GM04503 (cell line): ENCODE data around the gene GCHFR.

Source experiments
- DNase-seq: peaks from one replicate; pipeline ENCODE4 v3.0.0-alpha.2; 2012; ENCODE audit warnings: low read depth

GCHFR gene

DNA sequence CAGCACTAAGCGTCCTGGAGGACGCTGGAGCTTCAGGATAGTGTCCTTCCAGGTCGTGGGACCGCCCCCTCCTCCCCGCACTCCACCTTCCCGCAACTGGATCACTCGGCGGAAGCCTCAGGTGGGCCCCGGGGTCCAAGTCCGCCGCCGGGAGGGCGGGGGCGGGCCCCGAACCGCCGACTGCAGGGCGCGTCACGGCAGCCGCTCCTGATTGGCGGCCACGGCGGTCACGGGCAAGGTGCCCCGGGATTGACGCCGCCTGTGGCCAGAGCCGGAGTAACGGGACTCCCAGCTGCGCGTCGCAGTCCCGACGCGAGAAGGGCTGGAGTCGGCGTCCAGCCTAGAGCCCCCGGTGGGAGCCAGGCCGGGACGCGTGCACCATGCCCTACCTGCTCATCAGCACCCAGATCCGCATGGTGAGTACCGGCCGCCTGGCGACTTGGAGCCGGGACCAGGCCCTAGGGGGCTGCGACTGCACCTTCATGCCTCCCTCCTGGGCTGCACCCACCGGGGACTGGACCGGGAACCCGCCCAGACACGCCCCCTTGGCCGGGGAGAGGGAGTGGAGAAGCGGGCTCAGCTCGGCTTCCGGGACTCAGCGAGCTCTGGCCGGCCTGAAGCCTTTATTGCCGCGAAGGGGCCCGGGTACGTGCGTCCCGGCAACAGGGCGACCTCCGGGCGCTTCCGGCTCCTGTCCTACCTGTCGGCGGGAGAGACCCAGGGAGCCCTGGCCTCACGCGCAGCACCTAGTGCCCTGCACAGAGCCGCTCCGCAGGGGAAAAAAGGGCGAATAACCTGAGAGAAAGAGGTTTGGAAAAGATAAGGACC, at the start of gene GCHFR:
GCHFR (plus strand) TSS at position 268 of the 828 bp plus-strand sequence; CDS start at position 381, 113 bp downstream.
- DNase-seq = no peak

GRCh38 chr15:40714144-40714543, 49.7 kb upstream of the GCHFR start:
- no peak for DNase-seq

DNA sequence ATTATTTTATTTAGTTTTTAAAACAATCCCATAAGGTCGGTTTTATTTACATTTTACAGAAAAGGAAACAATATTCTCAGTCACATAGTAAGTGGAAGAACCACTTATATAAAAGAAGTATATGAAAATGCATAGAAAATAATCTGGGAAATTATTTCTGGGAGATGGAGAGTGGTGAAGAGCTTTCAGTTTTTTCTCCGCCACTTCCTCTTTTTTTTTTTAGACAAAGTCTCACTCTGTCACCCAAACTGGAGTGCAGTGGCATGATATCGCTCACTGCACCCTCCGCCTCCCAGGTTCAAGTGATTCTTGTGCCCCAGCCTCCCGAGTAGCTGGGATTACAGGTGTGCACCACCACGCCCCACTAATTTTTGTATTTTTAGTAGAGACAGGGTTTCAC, 47.7 kb upstream of the GCHFR start:
- no peak for DNase-seq

- DNase-seq = no peak
Measured at GRCh38 chr15:40721701-40722100, 42.2 kb upstream of the GCHFR start.

- DNase-seq = no peak
Measured at GRCh38 chr15:40722354-40722753, 41.5 kb upstream of the GCHFR start.

DNA sequence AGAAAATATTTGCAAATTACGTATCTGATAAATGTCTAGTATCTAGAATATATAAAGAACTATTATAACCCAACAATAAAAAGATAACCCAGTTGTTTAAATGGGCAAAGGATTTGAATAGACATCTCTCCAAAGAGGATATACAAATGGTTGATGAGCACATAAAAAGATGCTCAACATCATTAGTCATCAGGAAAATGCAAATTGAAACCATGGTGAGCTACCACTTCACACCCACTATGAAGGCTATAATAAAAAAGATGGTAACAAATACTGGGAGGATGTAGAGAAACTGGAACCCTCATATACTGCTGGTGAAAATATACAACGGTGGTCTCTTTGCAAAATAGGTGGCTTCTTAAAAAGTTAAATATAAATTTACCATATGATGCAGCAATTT, 40.9 kb upstream of the GCHFR start:
- DNase-seq = no peak

- no peak for DNase-seq
Measured at GRCh38 chr15:40723919-40724318, 39.9 kb upstream of the GCHFR start.

DNA sequence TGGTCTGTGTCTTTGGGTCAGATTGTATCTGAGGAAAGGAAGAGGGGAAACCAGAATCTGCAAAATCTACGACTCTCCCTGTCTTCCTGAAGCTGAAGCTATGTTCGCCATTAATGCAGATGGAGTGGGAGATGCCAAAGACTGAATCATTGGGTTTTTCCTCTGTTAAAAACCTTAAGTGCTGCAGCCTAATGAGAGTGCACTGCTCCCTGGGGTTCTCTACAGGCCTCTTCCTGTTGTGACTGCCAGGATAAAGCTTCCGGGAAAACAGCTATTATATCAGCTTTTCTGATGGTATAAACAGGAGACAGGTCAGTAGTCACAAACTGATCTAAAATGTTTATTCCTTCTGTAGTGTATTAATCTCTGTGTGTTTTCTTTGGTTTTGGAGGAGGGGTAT, 32.8 kb upstream of the GCHFR start:
- DNase-seq = no peak

DNA sequence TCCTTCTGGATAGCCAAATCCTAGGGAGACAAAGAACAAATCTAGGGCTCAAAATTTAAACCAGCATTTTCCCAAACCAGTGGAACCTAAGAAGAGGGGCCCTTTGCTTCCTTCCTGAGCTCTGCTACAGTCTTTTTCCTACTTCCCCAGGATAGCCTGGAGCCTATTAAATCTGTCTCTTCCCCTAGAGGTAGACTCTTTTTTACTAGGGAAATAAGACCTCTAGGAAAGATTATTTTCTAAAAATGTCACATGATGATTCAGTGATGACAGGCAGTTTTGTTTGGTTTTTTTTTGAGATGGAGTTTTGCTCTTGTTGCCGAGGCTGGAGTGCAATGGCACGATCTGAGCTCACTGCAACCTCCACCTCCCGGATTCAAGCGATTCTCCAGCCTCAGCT, 27.3 kb upstream of the GCHFR start:
- no peak for DNase-seq

GRCh38 chr15:40737048-40737447, 26.8 kb upstream of the GCHFR start:
- DNase-seq = no peak

GRCh38 chr15:40739047-40739446, 24.8 kb upstream of the GCHFR start:
- DNase-seq = no peak

DNA sequence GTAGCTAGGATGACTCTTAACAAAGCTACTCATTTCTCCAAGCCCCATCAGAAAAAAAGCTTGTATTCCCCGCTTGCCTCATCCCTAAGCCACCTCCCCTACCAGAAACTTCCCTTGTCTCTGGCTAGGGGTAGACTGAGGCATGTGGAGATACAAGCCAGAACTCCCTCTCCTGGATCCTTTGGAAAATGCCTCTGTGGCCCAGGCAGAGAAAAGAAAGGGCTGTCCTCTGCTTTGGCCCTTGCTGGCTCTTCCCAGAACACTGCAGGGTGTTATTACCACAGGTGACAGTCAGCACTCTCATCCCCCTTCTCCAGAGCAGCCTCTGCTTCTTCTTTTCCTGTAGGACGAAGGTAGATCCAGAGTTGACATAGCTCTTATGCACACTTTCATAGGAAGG, 24.0 kb upstream of the GCHFR start:
- DNase-seq = no peak

GRCh38 chr15:40743485-40743901, 20.4 kb upstream of the GCHFR start:
- no peak for DNase-seq

GRCh38 chr15:40743921-40744814, 19.7 kb upstream of the GCHFR start:
- DNase-seq = peak; percentile 72

GRCh38 chr15:40744815-40745152, 19.1 kb upstream of the GCHFR start:
- DNase-seq = no peak

DNA sequence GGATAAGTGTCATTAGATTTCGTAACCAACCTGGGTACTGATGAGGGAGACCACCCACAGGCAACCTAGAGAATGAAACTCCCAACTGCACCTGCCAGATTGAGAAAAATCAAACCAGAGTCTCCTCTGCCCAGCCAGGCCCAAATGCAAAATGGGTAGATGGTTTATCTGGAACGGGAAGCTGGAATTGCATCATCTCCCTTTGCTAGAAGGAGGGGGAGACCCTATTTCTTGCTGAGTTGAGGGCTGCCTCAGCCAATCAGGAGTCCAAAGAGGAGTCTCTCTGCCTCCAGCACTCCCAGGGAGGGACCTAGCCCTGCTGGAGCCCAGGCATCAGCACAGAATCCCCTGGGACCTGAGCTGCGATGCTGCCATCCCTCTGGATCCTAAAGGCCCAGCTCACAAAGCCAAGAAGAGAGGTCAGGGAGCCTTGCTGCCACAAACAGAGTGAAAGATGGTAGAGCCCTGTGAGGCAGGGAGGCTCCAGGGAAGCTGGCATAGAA, 16.9 kb upstream of the GCHFR start:
- no peak for DNase-seq

DNA sequence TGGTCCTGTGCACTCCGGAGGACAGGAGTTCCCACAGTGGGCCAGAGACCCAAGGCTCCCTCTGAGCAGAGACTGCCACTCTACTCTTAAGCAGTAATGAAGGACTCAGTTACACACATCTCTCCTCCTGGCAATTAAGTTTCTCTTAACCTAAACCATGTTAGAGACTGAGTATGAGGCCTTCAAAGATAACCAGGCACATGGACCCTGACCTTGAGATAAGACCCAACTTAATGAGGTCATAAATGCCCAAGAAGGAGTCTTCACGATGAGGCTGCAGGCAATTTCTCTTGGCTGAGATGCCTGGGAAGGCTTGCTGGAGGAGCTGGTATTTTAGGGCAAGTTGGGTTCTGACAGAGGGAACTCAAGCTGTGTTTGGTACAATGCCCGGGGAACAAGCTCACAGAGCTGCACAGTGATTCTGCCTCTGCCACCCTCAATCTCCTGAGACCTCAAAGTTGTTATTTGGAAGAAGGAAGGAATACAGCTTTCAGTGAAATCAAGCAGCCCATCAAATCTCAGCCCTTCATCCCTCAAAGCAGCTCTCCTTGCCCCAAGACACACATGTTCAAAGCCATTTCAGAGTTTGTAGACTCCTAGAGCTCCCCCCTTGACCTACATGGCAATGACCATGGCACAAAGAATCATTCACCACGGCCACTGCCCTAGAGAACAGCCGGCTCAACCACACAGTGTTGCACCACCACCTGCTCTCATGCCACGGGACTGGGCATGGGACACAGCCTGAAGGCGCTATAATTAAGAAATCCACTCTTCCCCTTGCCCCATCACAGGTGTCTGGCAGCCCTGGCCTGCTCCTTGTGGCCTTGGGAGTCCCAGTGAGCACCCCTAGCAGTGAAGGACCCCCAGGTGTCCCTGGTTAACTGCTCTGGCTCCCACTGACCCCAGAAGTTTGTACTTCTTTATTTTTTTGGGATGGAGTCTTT, 15.9 kb upstream of the GCHFR start:
- DNase-seq = no peak

GRCh38 chr15:40749151-40749630, 14.7 kb upstream of the GCHFR start:
- DNase-seq = no peak

DNA sequence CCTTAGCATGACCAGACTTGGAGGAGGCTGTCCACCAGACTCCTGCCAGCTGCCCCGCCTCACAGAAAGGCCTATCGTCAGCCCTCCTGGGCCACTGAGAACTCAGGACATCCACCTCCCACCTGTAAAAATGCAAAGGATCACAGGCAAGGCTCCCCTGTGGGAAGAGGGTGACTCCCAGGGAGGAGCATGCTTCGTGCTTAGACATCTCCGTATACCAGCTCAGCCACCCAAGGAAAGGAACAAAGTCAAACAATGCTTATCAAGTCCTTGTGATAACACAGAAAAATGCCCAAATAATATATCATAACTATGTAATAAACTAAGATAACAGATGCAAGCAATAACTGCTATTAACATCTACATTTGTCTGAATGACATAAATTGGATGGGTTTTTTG, 13.0 kb upstream of the GCHFR start:
- DNase-seq = no peak

DNA sequence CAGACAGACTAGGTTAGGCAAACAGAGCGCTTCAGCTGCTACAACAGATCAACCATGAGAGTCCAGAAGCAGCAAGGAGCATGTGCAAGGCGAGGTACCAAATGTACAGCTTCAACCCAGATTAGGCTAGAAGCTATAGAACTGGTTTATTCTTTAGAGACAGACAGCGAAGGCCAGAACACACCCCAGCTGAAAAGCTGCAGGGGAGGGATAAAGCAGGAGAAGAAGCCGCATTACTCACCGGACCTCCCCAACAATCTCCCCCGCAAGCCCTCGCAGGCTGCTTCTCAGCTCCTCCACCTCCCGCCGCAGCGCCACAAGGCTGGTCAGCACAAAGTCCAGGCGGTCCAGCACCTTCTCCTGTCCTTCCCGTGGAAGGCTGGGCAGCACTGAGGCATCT, 12.1 kb upstream of the GCHFR start:
- no peak for DNase-seq

- no peak for DNase-seq
Measured at GRCh38 chr15:40754574-40754882, 9.3 kb upstream of the GCHFR start.
